Measurements from ENCODE around the gene APP.
"Not testable (repeated sequence)": the region's sequence is repeated elsewhere in the genome, so short reads cannot be mapped to it uniquely, and the experiment has no call there.

The APP gene

DNA sequence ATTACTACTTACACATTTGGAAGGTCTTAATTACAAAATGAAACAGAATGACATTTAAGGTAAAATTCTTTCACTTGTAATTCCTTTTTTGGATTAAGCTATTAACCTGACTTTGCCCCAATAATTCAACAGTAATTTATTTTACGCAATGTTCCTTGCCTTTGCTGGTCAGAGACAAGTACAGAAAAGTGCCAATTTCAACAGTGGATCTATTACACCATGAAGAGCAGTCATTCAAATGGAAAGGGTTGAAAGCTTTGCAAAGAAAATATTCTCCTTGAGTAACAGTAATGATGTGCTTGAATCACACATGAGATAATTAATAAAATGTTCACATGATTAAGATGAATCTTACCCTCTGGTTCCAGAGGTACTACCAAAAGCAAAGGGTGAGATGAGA lies 84.7 kb downstream of the APP start:
- TF ChIP-seq, protein P1, sequence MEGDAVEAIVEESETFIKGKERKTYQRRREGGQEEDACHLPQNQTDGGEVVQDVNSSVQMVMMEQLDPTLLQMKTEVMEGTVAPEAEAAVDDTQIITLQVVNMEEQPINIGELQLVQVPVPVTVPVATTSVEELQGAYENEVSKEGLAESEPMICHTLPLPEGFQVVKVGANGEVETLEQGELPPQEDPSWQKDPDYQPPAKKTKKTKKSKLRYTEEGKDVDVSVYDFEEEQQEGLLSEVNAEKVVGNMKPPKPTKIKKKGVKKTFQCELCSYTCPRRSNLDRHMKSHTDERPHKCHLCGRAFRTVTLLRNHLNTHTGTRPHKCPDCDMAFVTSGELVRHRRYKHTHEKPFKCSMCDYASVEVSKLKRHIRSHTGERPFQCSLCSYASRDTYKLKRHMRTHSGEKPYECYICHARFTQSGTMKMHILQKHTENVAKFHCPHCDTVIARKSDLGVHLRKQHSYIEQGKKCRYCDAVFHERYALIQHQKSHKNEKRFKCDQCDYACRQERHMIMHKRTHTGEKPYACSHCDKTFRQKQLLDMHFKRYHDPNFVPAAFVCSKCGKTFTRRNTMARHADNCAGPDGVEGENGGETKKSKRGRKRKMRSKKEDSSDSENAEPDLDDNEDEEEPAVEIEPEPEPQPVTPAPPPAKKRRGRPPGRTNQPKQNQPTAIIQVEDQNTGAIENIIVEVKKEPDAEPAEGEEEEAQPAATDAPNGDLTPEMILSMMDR (IDR thresholded peaks at IDR 0.05): no peak
- H3K27ac ChIP-seq: no peak overlapping the region

DNA sequence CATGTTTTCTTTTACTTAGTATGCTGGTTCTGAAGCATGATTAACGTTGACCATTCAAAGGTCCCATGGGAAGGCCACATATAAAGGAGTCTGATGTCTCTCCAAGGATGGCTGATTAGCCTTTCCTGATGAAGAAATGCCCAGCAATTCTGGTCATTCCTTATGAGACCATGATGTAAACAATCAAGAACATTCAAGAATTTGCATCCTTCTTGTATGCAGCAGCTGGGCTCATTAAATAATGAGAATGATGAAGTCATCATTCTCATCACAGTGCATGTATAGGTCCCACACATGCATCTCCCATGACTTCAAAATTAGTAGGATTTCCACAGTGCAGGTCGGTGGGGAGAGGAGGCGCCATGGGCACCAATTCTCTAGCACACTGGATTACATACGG lies 85.4 kb downstream of the APP start:
- Histone ChIP-seq H3K4me3 (no peak overlapping the region), H3K27ac (no peak overlapping the region)
- TF ChIP-seq, protein P1 (IDR thresholded peaks at IDR 0.05): no peak
- DNase-seq (ENCODE audit: low spot score): no peak

More for the DNA sequence above, 84.7 kb downstream of the APP start:
- DNase-seq (ENCODE audit: low spot score): no peak
- H3K4me3 ChIP-seq: no peak overlapping the region

DNA sequence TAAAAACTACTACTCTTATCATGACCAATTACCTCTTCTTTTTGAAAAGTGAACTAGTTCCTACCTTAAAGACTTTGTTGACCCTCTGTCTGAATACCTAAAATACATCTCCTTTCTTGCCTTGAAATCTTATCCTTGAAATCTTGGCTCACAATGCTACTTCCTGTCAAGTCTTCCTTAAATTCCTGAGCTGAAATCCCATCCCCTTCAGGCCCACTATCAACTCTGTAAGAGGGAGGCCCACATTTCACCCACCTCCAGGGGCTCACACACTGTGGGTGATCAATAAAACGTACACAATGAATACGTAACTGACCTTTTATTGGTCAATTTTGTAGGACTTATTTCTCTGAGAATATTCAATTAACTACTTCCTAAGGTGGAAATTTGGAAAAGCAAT lies 88.0 kb downstream of the APP start:
- H3K4me3 ChIP-seq: no peak overlapping the region
- DNase-seq (ENCODE audit: low spot score): no peak
- TF ChIP-seq, protein P1 (IDR thresholded peaks at IDR 0.05): no peak

GRCh38 chr21:26081175-26081760 lies 89.3 kb downstream of the APP start:
- not testable (repeated sequence) for DNase-seq (ENCODE audit: low spot score); H3K4me3 ChIP-seq; H3K27ac ChIP-seq

More for the DNA sequence above, 88.0 kb downstream of the APP start:
- H3K27ac ChIP-seq: no peak overlapping the region

DNA sequence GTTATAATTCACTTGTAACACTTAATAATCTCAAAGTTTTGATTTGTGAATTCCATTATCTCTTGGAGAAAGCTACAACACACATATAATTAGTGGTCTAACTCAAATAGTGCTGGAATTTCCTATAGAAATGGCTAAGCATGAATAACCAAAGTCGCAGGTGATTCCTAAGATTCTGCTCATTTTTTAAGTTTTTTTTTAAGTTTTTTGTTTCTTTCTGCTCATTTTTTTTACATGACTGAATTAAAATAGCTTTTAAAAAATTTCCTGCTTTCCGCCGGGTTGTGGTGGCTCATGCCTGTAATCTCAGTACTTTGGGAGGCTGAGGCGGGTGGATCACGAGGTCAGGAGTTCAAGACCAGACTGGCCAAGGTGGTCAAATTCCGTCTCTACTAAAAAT lies 90.4 kb downstream of the APP start:
- TF ChIP-seq, protein P1 (IDR thresholded peaks at IDR 0.05): no peak
- no peak for DNase-seq (ENCODE audit: low spot score)
- no peak overlapping the region for H3K4me3 ChIP-seq
- no peak overlapping the region for H3K27ac ChIP-seq

DNA sequence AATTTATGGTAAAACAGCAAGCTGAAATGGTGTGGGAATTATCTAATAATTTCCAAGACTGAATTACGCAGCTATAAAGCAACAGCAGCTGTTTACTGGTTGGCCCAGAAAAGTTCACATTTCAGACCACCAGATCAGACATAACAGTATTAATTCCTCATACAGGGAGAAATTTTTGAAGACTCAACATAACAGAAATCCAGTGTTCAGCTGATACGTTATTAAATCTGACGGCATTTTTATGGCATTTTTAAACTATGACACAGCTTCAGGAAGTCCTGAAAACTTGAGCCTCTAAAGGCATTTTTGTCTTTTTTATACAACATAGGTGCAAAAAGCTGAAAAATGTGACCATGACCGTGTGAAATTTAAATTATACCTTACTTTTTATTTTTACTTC lies 91.2 kb downstream of the APP start:
- TF ChIP-seq, protein P1 (IDR thresholded peaks at IDR 0.05): no peak
- DNase-seq (ENCODE audit: low spot score): no peak
- Histone ChIP-seq H3K4me3 (no peak overlapping the region), H3K27ac (no peak overlapping the region)

DNA sequence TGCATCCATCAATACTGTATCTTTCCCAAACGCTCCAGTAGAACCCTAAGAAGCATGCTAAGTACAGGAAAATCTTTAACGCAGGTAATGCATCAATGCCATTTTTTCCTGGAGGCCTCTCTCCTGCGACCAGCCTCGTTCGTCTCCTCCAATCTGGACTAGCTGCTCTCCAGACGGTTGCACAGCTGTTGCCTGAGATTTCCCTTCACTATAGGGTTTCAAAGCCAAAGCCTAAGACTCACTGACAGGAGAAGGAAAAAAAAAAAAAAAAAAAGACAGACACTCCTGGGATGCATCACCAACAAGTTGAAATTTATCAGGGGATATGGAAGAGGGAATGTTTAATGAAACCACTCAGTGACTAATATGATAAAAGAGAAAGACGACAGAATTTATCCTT lies 93.0 kb downstream of the APP start:
- no peak overlapping the region for H3K4me3 ChIP-seq
- no peak for DNase-seq (ENCODE audit: low spot score)
- no peak overlapping the region for H3K27ac ChIP-seq
- TF ChIP-seq, protein P1 (IDR thresholded peaks at IDR 0.05): no peak
